Glutamatergic neuron (in vitro differentiated cells): ENCODE results near the gene ZSCAN2. TPM values are rescaled to one million over a fixed set of nuclear protein-coding genes. Genes with fewer than 3 reads are reported as not detected.
A peak's percentile ranks its signal among the peaks of the same experiment; 100 is the strongest.

Experiments used
- DNase-seq: peaks from one replicate; pipeline ENCODE4 v3.0.0; 2022
- H3K27ac Mint-ChIP-seq: one replicate; pipeline ENCODE4 v1.8.0; 2020; ENCODE audit warnings: mild to moderate bottlenecking, mixed read lengths, inconsistent platforms; ENCODE audit not compliant: unreplicated experiment
- H3K27me3 Mint-ChIP-seq: one replicate; pipeline ENCODE4 v1.8.0; 2020; ENCODE audit warnings: mild to moderate bottlenecking, moderate library complexity, mixed read lengths, inconsistent platforms; ENCODE audit not compliant: unreplicated experiment
- H3K36me3 Mint-ChIP-seq: one replicate; pipeline ENCODE4 v1.8.0; 2020; ENCODE audit warnings: mild to moderate bottlenecking, mixed read lengths, inconsistent platforms; ENCODE audit not compliant: unreplicated experiment
- H3K4me1 Mint-ChIP-seq: one replicate; pipeline ENCODE4 v1.8.0; 2020; ENCODE audit warnings: mild to moderate bottlenecking, low read depth, mixed read lengths, inconsistent platforms; ENCODE audit not compliant: unreplicated experiment
- H3K4me3 Mint-ChIP-seq: one replicate; pipeline ENCODE4 v1.8.0; 2020; ENCODE audit warnings: mild to moderate bottlenecking, mixed read lengths, inconsistent platforms; ENCODE audit not compliant: unreplicated experiment
- H3K9me3 Mint-ChIP-seq: one replicate; pipeline ENCODE4 v1.8.0; 2020; ENCODE audit warnings: mild to moderate bottlenecking, moderate library complexity, mixed read lengths, inconsistent platforms; ENCODE audit not compliant: unreplicated experiment
- CTCF ChIP-seq: fragments of 200-600 bp; sonication (generic); IDR thresholded peaks from one replicate; pipeline ENCODE4 v1.5.0; 2021; ENCODE audit not compliant: partially characterized antibody, unreplicated experiment
- total RNA-seq: library from RNA; stranded (reverse); fragmentation: NEBNext Ultra II Directional; extraction: Animal tissue kit (Norgen Biotek cat#: 25700); gene quantifications from one replicate; pipeline ENCODE4 v1.2.1, GENCODE V29; 2021; ENCODE audit not compliant: unreplicated experiment

ZSCAN2 gene
- total RNA-seq, 1 donor from 2014 or later, result 40.0 TPM

GRCh38 chr15:84606653-84607120 lies 5.9 kb downstream of the ZSCAN2 start:
- Mint-ChIP-seq H3K27me3 (peaks cover 7% of the 10 kb centered on the region), H3K4me3 (no peak overlapping the region), H3K9me3 (peaks cover 2% of the 10 kb centered on the region), H3K36me3 (peaks cover 15% of the 10 kb centered on the region), H3K4me1 (peaks cover 25% of the 10 kb centered on the region), H3K27ac (no peak overlapping the region)
- no peak for DNase-seq
- TF ChIP-seq CTCF, result no peak

DNA sequence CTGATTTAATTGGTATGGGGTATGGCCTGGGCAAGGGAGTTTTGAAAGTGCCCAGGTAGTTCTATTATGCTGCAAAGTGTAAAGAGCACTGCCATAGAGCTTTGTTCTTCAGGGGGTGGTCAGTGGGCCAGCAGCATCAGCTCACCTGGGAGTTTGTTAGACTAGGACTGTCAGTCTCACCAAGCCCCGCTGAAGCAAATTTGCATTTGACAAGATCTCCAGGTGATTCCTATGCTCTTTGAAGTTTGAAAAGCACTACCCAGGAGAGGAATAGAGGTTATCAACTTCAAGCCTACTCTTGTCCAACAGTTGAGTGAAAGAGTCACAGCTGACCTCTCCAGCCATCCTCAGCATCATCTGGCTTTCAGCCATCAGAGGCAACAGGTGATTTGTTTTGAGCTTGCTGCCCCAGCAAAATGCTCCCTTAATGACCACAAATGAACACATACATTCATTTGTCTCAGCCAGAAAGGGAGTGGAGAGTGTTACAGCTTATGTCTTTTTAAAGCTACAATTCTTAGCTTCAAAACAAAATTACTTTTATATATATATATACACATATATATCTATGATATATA lies 8.0 kb downstream of the ZSCAN2 start:
- peaks cover 18% of the 10 kb centered on the region for H3K4me1 Mint-ChIP-seq
- H3K27me3 Mint-ChIP-seq, result peaks cover 7% of the 10 kb centered on the region
- no peak overlapping the region for H3K27ac Mint-ChIP-seq
- no peak for DNase-seq
- H3K9me3 Mint-ChIP-seq, result peaks cover 2% of the 10 kb centered on the region
- no peak for TF ChIP-seq CTCF
- peaks cover 15% of the 10 kb centered on the region for H3K36me3 Mint-ChIP-seq
- no peak overlapping the region for H3K4me3 Mint-ChIP-seq

- DNase-seq, result no peak
- H3K27me3 Mint-ChIP-seq, result peaks cover 7% of the 10 kb centered on the region
- peaks cover 2% of the 10 kb centered on the region for H3K9me3 Mint-ChIP-seq
- no peak overlapping the region for H3K4me3 Mint-ChIP-seq
- H3K36me3 Mint-ChIP-seq, result peaks cover 15% of the 10 kb centered on the region
- no peak overlapping the region for H3K27ac Mint-ChIP-seq
- peaks cover 12% of the 10 kb centered on the region for H3K4me1 Mint-ChIP-seq
- no peak for TF ChIP-seq CTCF
These were observed 9.2 kb downstream of the ZSCAN2 start for GRCh38 chr15:84609818-84610525.

GRCh38 chr15:84611631-84612030 lies 10.8 kb downstream of the ZSCAN2 start:
- DNase-seq, result no peak
- H3K4me3 Mint-ChIP-seq, result no peak overlapping the region
- H3K4me1 Mint-ChIP-seq, result peaks cover 2% of the 10 kb centered on the region
- no peak overlapping the region for H3K27ac Mint-ChIP-seq
- peaks cover 4% of the 10 kb centered on the region for H3K27me3 Mint-ChIP-seq
- peaks cover 8% of the 10 kb centered on the region for H3K36me3 Mint-ChIP-seq
- no peak for TF ChIP-seq CTCF
- no peaks in the 10 kb centered on the region for H3K9me3 Mint-ChIP-seq

GRCh38 chr15:84616235-84616634 lies 15.4 kb downstream of the ZSCAN2 start:
- TF ChIP-seq CTCF, result no peak
- H3K4me1 Mint-ChIP-seq, result no peaks in the 10 kb centered on the region
- peaks cover 2% of the 10 kb centered on the region for H3K27me3 Mint-ChIP-seq
- H3K27ac Mint-ChIP-seq, result peak overlapping the region; percentile 34
- H3K36me3 Mint-ChIP-seq, result peaks cover 13% of the 10 kb centered on the region
- H3K9me3 Mint-ChIP-seq, result peaks cover 12% of the 10 kb centered on the region
- no peak for DNase-seq
- H3K4me3 Mint-ChIP-seq, result no peak overlapping the region
